NCI-H1105 treated with DMSO at 0.1 percent for 48 hours (cell line): Measurements from ENCODE around the gene LRRC17.
A peak's percentile ranks its signal among the peaks of the same experiment; 100 is the strongest.
"Not testable (repeated sequence)": the region's sequence is repeated elsewhere in the genome, so short reads cannot be mapped to it uniquely, and the experiment has no call there.

Source experiments
- DNase-seq: peaks from one replicate; lab custom pipeline; 2025; lab: John Stamatoyannopoulos, UW

Gene LRRC17

GRCh38 chr7:102897856-102898531, 14.8 kb upstream of the LRRC17 start:
- peak; percentile 22 for DNase-seq

DNA sequence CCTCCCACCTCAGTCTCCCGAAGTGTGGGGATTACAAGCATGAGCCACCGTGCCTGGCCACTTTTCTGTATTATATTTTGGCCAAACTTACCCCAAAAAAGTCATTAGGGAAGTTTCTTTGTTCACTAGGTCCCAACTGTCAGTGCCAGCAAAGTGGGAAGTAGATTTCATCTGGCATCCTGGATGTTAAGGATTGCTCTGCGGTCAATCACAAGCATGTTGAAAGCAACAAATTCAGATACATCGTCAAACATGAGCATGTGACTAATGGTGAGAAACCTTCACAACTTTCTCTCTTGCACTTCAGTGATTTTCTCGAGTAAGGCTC, 14.3 kb upstream of the LRRC17 start:
- no peak for DNase-seq

DNA sequence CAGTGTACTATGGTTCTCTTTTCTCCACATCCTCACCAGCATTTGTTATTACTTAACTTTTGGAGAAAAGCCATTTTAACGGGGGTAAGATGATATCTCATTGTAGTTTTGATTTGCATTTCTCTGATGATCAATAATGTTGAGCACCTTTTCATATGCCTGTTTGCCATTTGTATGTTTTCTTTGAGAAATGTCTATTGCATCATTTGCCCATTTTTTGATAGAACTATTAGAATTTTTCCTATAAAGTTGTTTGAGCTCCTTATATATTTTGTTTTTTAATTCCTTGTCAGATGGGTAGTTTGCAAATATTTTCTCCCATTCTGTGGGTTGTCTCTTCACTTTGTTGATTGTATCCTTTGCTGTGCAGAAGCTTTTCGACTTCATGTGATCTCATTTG, 10.7 kb upstream of the LRRC17 start:
- DNase-seq: not testable (repeated sequence)

DNA sequence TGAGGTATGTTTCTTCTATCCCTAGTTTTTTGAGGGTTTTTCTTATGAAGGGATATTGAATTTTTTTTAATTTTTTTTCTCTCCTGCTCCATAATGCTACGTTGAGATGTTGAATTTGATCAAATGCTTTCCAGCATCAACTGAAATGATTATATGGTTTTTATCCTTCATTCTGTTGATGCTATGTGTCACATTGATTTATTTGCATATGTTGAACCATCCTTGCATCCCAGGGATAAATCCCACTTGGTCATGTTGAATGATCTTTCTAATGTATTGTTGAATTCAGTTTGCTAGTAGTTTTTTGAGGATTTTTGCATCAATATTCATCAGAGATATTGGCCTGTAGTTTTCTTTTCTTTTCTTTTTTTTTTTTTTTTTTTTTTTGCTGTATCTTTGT, 9.2 kb upstream of the LRRC17 start:
- not testable (repeated sequence) for DNase-seq

GRCh38 chr7:102908676-102909075, 4.1 kb upstream of the LRRC17 start:
- no peak for DNase-seq

DNA sequence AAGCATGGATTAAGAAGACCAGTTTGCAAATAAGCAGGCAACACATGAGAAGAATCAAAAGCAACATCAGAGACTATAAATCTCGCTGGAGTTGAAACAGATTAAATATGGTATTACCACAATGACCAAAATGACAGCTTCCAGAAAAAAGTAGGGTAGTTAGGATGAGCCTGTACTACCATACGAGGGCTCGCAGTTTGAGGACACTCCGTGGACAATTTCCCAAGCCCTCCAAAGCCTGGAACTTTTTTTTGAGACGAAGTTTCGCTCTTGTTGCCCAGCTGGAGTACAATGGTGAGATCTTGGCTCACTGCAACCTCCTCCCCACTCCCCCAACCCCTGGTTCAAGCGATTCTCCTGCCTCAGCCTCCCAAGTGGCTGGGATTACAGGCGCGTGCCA, 1.0 kb downstream of the LRRC17 start:
- no peak for DNase-seq

DNA sequence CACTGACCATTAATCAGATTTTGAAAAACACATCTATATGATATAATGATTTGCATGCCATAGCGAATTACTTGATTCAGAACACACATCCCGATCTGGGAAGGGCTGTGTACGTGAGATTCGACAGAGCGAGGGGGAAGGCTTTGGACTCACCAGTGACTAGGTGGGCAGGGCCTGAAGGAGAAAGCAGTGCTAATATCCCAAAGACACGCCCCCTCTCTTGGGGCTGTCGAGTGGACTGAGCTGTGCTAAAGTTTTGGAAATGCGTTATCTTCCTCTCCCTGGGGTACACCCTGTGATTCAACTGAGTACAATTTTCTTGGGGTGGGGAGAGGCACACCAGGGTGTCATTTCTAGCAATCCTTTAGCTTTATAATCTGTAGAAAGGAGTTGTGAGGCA, 1.8 kb downstream of the LRRC17 start:
- DNase-seq: no peak

- no peak for DNase-seq
Observed at GRCh38 chr7:102916426-102916825, 3.6 kb downstream of the LRRC17 start.

DNA sequence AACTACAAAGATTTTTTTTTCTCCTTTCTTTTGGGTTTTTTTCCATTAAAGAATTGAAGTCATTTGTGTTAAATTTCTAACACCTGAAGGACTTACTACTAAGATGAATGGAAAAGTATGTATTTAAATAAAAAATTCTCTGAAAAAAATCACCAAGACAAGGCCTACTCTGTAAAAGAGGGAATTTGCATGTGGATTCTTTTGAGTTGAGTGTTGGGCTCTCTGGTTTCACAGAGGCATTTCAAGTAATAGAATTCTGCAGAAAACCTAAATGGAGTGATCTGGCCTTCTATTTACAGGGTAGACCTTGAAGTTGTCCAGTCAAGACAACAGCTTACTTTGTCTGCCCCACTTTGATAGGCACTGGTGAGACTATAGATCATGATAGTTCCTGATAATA, 4.1 kb downstream of the LRRC17 start:
- no peak for DNase-seq

- DNase-seq: no peak
Observed at GRCh38 chr7:102917436-102918353, 4.9 kb downstream of the LRRC17 start.

GRCh38 chr7:102918845-102919244, 6.0 kb downstream of the LRRC17 start:
- DNase-seq: no peak

- DNase-seq: no peak
Observed at GRCh38 chr7:102925976-102926782, 13.4 kb downstream of the LRRC17 start.

GRCh38 chr7:102926783-102927140, 14.0 kb downstream of the LRRC17 start:
- DNase-seq: no peak

- DNase-seq: no peak
Observed at GRCh38 chr7:102927312-102927933, 14.6 kb downstream of the LRRC17 start.

DNA sequence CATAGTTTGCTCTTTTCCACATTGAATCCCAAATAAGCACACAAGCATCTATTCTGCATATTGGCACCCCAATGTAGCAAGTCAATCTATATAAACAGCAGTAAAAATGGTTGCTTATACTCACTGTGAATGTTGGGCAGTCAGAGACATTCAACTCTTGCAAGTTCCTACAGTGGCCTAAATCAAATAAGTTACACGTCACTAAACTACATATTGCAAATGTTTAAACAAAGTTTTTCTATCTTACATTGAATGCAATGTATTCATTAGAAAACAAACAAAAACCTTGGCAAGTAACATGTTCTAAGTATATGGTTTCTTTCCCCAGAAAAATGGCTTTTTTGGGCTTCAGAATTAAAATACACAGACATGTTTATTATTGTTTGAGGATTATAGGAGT, 19.0 kb downstream of the LRRC17 start:
- DNase-seq: no peak

- no peak for DNase-seq
Observed at GRCh38 chr7:102933763-102934162, 21.0 kb downstream of the LRRC17 start.

DNA sequence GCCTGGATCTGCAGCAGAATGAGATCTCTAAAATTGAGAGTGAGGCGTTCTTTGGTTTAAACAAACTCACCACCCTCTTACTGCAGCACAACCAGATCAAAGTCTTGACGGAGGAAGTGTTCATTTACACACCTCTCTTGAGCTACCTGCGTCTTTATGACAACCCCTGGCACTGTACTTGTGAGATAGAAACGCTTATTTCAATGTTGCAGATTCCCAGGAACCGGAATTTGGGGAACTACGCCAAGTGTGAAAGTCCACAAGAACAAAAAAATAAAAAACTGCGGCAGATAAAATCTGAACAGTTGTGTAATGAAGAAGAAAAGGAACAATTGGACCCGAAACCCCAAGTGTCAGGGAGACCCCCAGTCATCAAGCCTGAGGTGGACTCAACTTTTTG, 21.4 kb downstream of the LRRC17 start:
- DNase-seq: no peak

DNA sequence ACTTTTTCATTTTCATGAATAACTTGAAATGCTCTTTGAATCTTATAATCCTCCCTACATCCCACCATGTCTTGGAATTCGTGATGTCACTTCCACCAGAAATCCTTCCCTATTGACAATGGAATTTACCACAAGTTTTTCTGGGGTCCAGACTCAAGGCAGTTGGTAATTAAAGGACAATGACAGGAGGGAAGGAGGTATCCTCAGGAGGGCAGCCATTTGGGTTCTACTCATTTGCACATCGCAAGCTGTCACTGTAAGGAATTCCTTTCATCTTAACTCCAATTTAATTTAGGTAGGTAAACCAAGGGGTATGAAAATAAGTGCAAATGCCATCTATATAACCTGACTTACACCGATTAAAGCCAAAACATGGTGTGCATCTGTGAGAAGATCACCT, 21.9 kb downstream of the LRRC17 start:
- DNase-seq: no peak

DNA sequence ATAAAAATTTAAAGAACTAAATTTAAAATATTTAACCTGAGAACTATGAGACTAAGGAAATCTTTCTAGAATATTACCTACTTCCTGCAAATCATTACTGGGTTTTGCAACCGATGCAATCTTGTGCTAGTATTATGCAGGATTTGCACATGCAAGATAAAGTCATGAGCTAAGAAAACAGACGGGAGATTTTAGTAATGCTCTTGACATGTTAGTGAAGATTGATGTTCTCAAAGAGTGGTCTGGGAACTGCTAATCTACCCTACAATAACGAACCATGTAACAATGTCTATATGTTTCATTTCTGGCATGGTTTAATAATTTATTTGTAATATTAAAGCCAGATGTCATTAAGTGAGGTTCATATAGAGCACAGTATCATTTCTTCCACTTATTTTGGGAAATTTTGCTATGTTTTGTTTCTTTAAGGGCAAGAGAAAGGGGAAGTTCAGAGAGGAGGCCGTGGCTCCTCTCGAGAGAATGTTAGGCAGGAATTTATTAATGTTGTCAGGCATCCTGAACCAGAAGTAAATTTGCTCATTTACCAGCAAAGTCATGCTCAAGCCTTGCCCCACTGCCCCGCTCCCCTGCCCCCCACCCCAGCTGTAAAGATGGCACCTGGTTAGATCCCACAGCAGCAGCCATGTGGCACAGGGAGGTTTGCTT, 22.8 kb downstream of the LRRC17 start:
- no peak for DNase-seq

GRCh38 chr7:102938679-102939078, 25.9 kb downstream of the LRRC17 start:
- DNase-seq: no peak

GRCh38 chr7:102942181-102942866, 29.5 kb downstream of the LRRC17 start:
- DNase-seq: no peak
